AG04450 (cell line): ENCODE measurements around the gene NNT. TPM values are rescaled to one million over a fixed set of nuclear protein-coding genes. Genes with fewer than 3 reads are reported as not detected.
"Not testable (repeated sequence)": the region's sequence is repeated elsewhere in the genome, so short reads cannot be mapped to it uniquely, and the experiment has no call there.

ENCODE experiments used
- CTCF ChIA-PET: fragments of 300-600, 350-600 bp; formaldehyde crosslinking; extraction: SDS; loops from one replicate; lab custom pipeline; 2022; ENCODE audit warnings: antibody characterized with exemption, inconsistent platforms; lab: Charles Lee
- POLR2A ChIA-PET: fragments of 350-600 bp; formaldehyde crosslinking; extraction: SDS; loops from one replicate; lab custom pipeline; 2021; ENCODE audit warnings: antibody characterized with exemption, inconsistent platforms; lab: Yijun Ruan, JAX
- DNase-seq: peaks from one replicate; pipeline ENCODE4 v3.0.0-alpha.2; 2011; ENCODE audit warnings: low read depth, low spot score
- H3K27ac ChIP-seq: one replicate; pipeline ENCODE4 v1.5.1; 2012; ENCODE audit warnings: low read depth, low read length, control low read depth
- H3K27me3 ChIP-seq: one replicate; pipeline ENCODE4 v1.6.0; 2012; ENCODE audit warnings: low read length; ENCODE audit not compliant: control insufficient read depth, insufficient read depth
- H3K4me3 ChIP-seq: 2 replicates; pipeline ENCODE4 v1.5.1; 2011; ENCODE audit warnings: mild to moderate bottlenecking, low read depth, low read length, control low read depth
- H3K9me3 ChIP-seq: 2 replicates; pipeline ENCODE4 v1.5.1; 2012; ENCODE audit warnings: low read length; ENCODE audit not compliant: control insufficient read depth, insufficient read depth
- CTCF ChIP-seq: IDR thresholded peaks from 2 replicates; pipeline ENCODE4 v1.5.1; 2011; ENCODE audit warnings: low read depth, low read length, control low read depth, inconsistent platforms
- polyA minus RNA-seq: library from RNA; depleted of rRNA, polyadenylated mRNA; stranded (reverse); fragments of >200 nt; gene quantifications from 2 replicates; pipeline ENCODE4 v1.2.3, GENCODE V29; 2011; rRNA and poly(A)+ RNA removed
- polyA plus RNA-seq: library from polyadenylated mRNA; depleted of rRNA; stranded (reverse); fragments of >200 nt; gene quantifications from 2 replicates; pipeline ENCODE4 v1.2.3, GENCODE V29; 2011; rRNA removed

The NNT gene
- polyA plus RNA-seq (55.4 and 64.6 TPM in 2 replicates), polyA minus RNA-seq (80.7 and 92.3 TPM in 2 replicates)

GRCh38 chr5:43602461-43603343 lies at the start of gene NNT:
NNT (plus strand) TSS chr5:43603180; CDS start chr5:43609196, 6,016 bp downstream.
- ChIA-PET POLR2A (interaction anchor here (0.6 to 1.5 kb wide), 3 partner anchors 43 to 87 kb away, joined by 5 to 13 read pairs (median 8); partner anchors contain the start of gene C5orf34), CTCF (interaction anchor here (0.7 to 1.5 kb wide), 6 partner anchors 29 to 1819 kb away, joined by 3 to 5 read pairs (median 3); no protein-coding TSS in a partner anchor)
- no peak for DNase-seq
- Histone ChIP-seq H3K27ac (peak within 1 kb of the TSS; percentile 63), H3K27me3 (no peaks in the 10 kb centered on the region), H3K4me3 (peak within 1 kb of the TSS; percentile 70), H3K9me3 (no peaks in the 10 kb centered on the region)
- TF ChIP-seq CTCF, result no peak

- CTCF ChIA-PET, result interaction anchor here (1.6 to 1.9 kb wide), 2 partner anchors 69 to 78 kb away, joined by 7 to 10 read pairs; partner anchors contain the start of gene TMEM267
- Histone ChIP-seq H3K4me3 (no peak overlapping the region), H3K27ac (no peak overlapping the region), H3K9me3 (peaks cover 2% of the 10 kb centered on the region; the same call in 1 of the 2 replicates), H3K27me3 (no peaks in the 10 kb centered on the region)
- POLR2A ChIA-PET, result no interaction called here
- no peak for TF ChIP-seq CTCF
- no peak for DNase-seq
Measured at GRCh38 chr5:43553381-43553780, 49.6 kb upstream of the NNT start.

GRCh38 chr5:43554497-43554896 lies 48.5 kb upstream of the NNT start:
- ChIA-PET POLR2A (no interaction called here), CTCF (interaction anchor here (0.5 to 1.9 kb wide), 5 partner anchors 10 to 76 kb away, joined by 3 to 10 read pairs (median 3); partner anchors contain the start of gene TMEM267)
- no peak for TF ChIP-seq CTCF
- no peaks in the 10 kb centered on the region for H3K27me3 ChIP-seq
- H3K4me3 ChIP-seq, result peak overlapping the region; percentile 86
- H3K27ac ChIP-seq, result no peak overlapping the region
- DNase-seq, result no peak
- H3K9me3 ChIP-seq, result peaks cover 2% of the 10 kb centered on the region; the same call in 1 of the 2 replicates

GRCh38 chr5:43555895-43556606 lies 46.9 kb upstream of the NNT start:
- no peak for DNase-seq

GRCh38 chr5:43556607-43556856 lies 46.4 kb upstream of the NNT start:
- DNase-seq, result not testable (repeated sequence)
- ChIA-PET POLR2A (interaction anchor here (1.3 to 1.8 kb wide), 3 partner anchors 47 to 441 kb away, joined by 3 to 6 read pairs (median 5); partner anchors contain the start of genes NNT and TMEM267), CTCF (interaction anchor here (1.2 kb wide), 1 partner anchor 74 kb away, joined by 5 read pairs; no protein-coding TSS in a partner anchor)

More at GRCh38 chr5:43555895-43556606, 46.9 kb upstream of the NNT start:
- CTCF ChIA-PET, result interaction anchor here (0.6 to 1.4 kb wide), 6 partner anchors 15 to 1216 kb away, joined by 3 to 5 read pairs (median 4); partner anchors contain the start of genes NNT and TMEM267
- POLR2A ChIA-PET, result interaction anchor here (1.3 to 1.8 kb wide), 3 partner anchors 47 to 441 kb away, joined by 3 to 6 read pairs (median 5); partner anchors contain the start of genes NNT and TMEM267
- peak overlapping the region; percentile 86 for H3K4me3 ChIP-seq
- H3K9me3 ChIP-seq, result peaks cover 2% of the 10 kb centered on the region; the same call in 1 of the 2 replicates
- H3K27ac ChIP-seq, result peak overlapping the region; percentile 87
- TF ChIP-seq CTCF, result no peak
- H3K27me3 ChIP-seq, result no peaks in the 10 kb centered on the region

More at GRCh38 chr5:43556607-43556856, 46.4 kb upstream of the NNT start:
- not testable (repeated sequence) for H3K9me3 ChIP-seq, H3K27me3 ChIP-seq
- Histone ChIP-seq H3K27ac (peak overlapping the region; percentile 87), H3K4me3 (peak overlapping the region; percentile 86)
